KMS-11 (cell line): ENCODE data around the gene PTPN14.

Experiments used
- H2AFZ ChIP-seq: fragments of 200-600 bp; sonication (generic); 2 replicates; pipeline ENCODE4 v1.6.1; 2016; ENCODE audit warnings: antibody characterized with exemption, mixed run types, low read depth
- H3K27ac ChIP-seq: fragments of 200-600 bp; sonication (generic); 2 replicates; pipeline ENCODE4 v1.6.1; 2016; ENCODE audit warnings: mild to moderate bottlenecking, mixed run types
- H3K27me3 ChIP-seq: fragments of 200-600 bp; sonication (generic); 2 replicates; pipeline ENCODE4 v1.6.1; 2017; ENCODE audit warnings: mild to moderate bottlenecking, low read depth, mixed run types, moderate library complexity; ENCODE audit not compliant: insufficient read depth
- H3K36me3 ChIP-seq: fragments of 200-600 bp; sonication (generic); 2 replicates; pipeline ENCODE4 v1.6.1; 2017; ENCODE audit warnings: mild to moderate bottlenecking, mixed run types; ENCODE audit not compliant: insufficient read depth
- H3K4me1 ChIP-seq: fragments of 200-600 bp; sonication (generic); 2 replicates; pipeline ENCODE4 v1.6.1; 2016; ENCODE audit warnings: mild to moderate bottlenecking, low read depth, mixed run types; ENCODE audit not compliant: poor library complexity, severe bottlenecking
- H3K4me2 ChIP-seq: fragments of 200-600 bp; sonication (generic); 2 replicates; pipeline ENCODE4 v1.7.0; 2016; ENCODE audit warnings: mild to moderate bottlenecking, mixed run types
- H3K4me3 ChIP-seq: fragments of 200-600 bp; sonication (generic); IDR thresholded peaks from 2 replicates; pipeline ENCODE4 v1.6.1; 2017; ENCODE audit warnings: low read depth, low read length, mixed read lengths; ENCODE audit not compliant: insufficient read depth
- H3K79me2 ChIP-seq: fragments of 200-600 bp; sonication (generic); 2 replicates; pipeline ENCODE4 v1.6.1; 2016; ENCODE audit warnings: low read depth, mixed run types; ENCODE audit not compliant: insufficient read depth
- H3K9ac ChIP-seq: fragments of 200-600 bp; sonication (generic); 2 replicates; pipeline ENCODE4 v1.6.1; 2016; ENCODE audit warnings: mild to moderate bottlenecking, mixed run types
- H4K20me1 ChIP-seq: fragments of 200-600 bp; sonication (generic); 2 replicates; pipeline ENCODE4 v1.6.1; 2016; ENCODE audit warnings: mild to moderate bottlenecking, mixed run types; ENCODE audit not compliant: insufficient read depth
- CTCF ChIP-seq: fragments of 200-600 bp; sonication (generic); conservative IDR thresholded peaks from 2 replicates; pipeline ENCODE4 v1.6.1; 2017; ENCODE audit warnings: low read depth, mild to moderate bottlenecking, antibody characterized with exemption, low read length, moderate library complexity, mixed read lengths

The PTPN14 gene

DNA sequence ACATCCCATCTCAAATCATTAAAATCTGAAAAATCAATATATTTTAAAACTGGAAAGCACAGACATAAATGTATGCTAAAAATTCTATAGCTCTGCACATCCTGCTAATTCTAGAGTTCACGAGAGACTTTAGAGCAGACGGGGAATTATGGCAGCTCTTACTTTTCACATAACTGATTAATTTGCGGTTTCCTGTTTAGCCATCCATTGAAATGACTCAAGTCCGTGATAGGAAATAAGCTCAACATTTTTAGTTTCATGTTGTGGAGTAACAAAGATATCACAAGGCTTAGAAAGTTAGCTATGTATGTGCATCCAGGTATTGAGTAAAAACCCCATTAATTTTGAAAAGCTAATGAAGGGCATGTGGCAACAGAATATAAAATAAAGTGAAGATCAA lies 147.2 kb downstream of the PTPN14 start:
- Histone ChIP-seq H3K79me2 (no peaks in the 10 kb centered on the region), H3K4me1 (no peaks in the 10 kb centered on the region), H3K9ac (no peak overlapping the region), H3K4me2 (no peak overlapping the region), H3K4me3 (no peak overlapping the region), H3K27me3 (no peaks in the 10 kb centered on the region), H4K20me1 (no peaks in the 10 kb centered on the region), H3K27ac (no peak overlapping the region), H2AFZ (no peak overlapping the region), H3K36me3 (no peaks in the 10 kb centered on the region)
- no peak for TF ChIP-seq CTCF

DNA sequence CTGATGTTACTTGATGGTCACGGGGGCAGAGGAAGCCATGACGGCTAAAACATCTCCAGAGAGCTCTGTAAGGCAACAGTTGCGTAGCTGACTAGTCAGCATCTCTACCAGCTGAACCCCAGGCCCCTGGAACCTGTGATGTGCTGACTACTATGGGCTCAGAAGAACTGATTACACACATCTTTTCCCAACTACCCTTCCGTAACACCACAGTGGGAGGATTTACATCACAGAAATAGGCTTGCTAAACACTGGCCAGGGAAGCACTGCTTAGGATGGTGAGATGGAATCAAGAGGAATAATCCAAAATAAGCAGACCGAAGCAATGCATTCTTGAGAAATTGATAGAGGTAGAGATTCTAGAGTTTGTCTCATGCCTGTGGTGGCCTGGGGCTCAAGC lies 148.0 kb downstream of the PTPN14 start:
- Histone ChIP-seq H3K27ac (no peak overlapping the region), H3K27me3 (no peaks in the 10 kb centered on the region), H3K9ac (no peak overlapping the region), H3K4me3 (no peak overlapping the region), H2AFZ (no peak overlapping the region), H3K4me2 (no peak overlapping the region), H3K79me2 (no peaks in the 10 kb centered on the region), H3K4me1 (no peaks in the 10 kb centered on the region), H4K20me1 (no peaks in the 10 kb centered on the region), H3K36me3 (no peaks in the 10 kb centered on the region)
- TF ChIP-seq CTCF = no peak

DNA sequence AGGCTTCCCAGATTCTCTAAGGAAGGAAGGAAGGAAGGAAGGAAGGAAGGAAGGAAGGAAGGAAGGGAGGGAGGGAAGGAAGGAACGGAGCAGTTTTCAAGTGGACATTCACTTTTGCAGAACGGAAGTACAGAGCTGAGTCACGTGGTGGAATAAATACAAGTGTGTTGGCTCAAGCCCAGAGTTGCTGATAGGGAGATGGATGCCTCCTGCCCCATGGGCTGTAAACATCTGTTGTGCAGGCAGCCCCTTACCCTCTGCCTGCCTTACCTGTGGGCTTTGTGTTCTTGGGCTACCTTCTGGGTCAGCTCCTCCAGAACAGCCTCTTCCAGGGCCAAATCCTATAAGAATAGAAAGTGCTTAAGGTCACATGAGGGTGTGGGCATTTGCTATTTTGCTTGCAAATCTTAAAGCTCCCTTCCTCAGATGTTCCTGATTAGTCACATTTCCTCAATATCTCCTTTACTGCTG lies 148.8 kb downstream of the PTPN14 start:
- no peaks in the 10 kb centered on the region for H3K27me3 ChIP-seq
- H3K27ac ChIP-seq = no peak overlapping the region
- no peak overlapping the region for H3K4me2 ChIP-seq
- TF ChIP-seq CTCF = no peak
- H2AFZ ChIP-seq = no peak overlapping the region
- no peaks in the 10 kb centered on the region for H3K4me1 ChIP-seq
- H3K9ac ChIP-seq = no peak overlapping the region
- no peaks in the 10 kb centered on the region for H3K36me3 ChIP-seq
- H3K4me3 ChIP-seq = no peak overlapping the region
- H4K20me1 ChIP-seq = no peaks in the 10 kb centered on the region
- H3K79me2 ChIP-seq = no peaks in the 10 kb centered on the region

- no peaks in the 10 kb centered on the region for H3K36me3 ChIP-seq
- H3K4me3 ChIP-seq = no peak overlapping the region
- TF ChIP-seq CTCF = no peak
- no peak overlapping the region for H3K9ac ChIP-seq
- no peaks in the 10 kb centered on the region for H3K79me2 ChIP-seq
- no peaks in the 10 kb centered on the region for H3K4me1 ChIP-seq
- no peak overlapping the region for H3K4me2 ChIP-seq
- no peak overlapping the region for H2AFZ ChIP-seq
- no peaks in the 10 kb centered on the region for H4K20me1 ChIP-seq
- H3K27ac ChIP-seq = no peak overlapping the region
- no peaks in the 10 kb centered on the region for H3K27me3 ChIP-seq
Observed at GRCh38 chr1:214401666-214402065, 149.7 kb downstream of the PTPN14 start.
